Coronary artery (tissue), 2 donors: ENCODE results near the gene DSCAM.

ENCODE experiments used
- DNase-seq: peaks from one replicate; pipeline ENCODE4 v3.0.0-alpha.2; 2017; ENCODE audit warnings: low spot score
- H3K27ac ChIP-seq, 2 donors: fragments of 200-600 bp; sonication (generic); one replicate each; pipeline ENCODE4 v1.5.1; 2016 to 2019
- H3K4me3 ChIP-seq: fragments of 200-600 bp; sonication (generic); 2 replicates; pipeline ENCODE4 v1.5.1; 2016; ENCODE audit warnings: mild to moderate bottlenecking, moderate library complexity
- CTCF ChIP-seq: fragments of 200-600 bp; sonication (generic); IDR thresholded peaks from one replicate; pipeline ENCODE4 v1.5.1; 2019; ENCODE audit warnings: antibody characterized with exemption

DSCAM gene

GRCh38 chr21:40421121-40421520 lies 425.8 kb downstream of the DSCAM start:
- no peak overlapping the region for H3K27ac ChIP-seq

GRCh38 chr21:40416572-40416971 lies 430.4 kb downstream of the DSCAM start:
- Histone ChIP-seq H3K27ac (no peak overlapping the region), H3K4me3 (no peak overlapping the region)
- TF ChIP-seq CTCF = no peak
- DNase-seq = no peak

More at GRCh38 chr21:40421121-40421520, 425.8 kb downstream of the DSCAM start:
- no peak for DNase-seq
- no peak for TF ChIP-seq CTCF
- H3K4me3 ChIP-seq = no peak overlapping the region

- Histone ChIP-seq H3K27ac (no peak overlapping the region), H3K4me3 (no peak overlapping the region)
- DNase-seq = no peak
- no peak for TF ChIP-seq CTCF
These were observed 438.4 kb downstream of the DSCAM start for GRCh38 chr21:40408561-40408960.

- TF ChIP-seq CTCF = no peak
- DNase-seq = no peak
- no peak overlapping the region for H3K4me3 ChIP-seq
- no peak overlapping the region for H3K27ac ChIP-seq
These were observed 442.6 kb downstream of the DSCAM start for GRCh38 chr21:40404396-40404800.

- DNase-seq = no peak
- Histone ChIP-seq H3K4me3 (no peak overlapping the region), H3K27ac (no peak overlapping the region)
- no peak for TF ChIP-seq CTCF
These were observed 443.9 kb downstream of the DSCAM start for GRCh38 chr21:40402884-40403582.

- no peak for TF ChIP-seq CTCF
- Histone ChIP-seq H3K27ac (no peak overlapping the region), H3K4me3 (no peak overlapping the region)
- no peak for DNase-seq
These were observed 451.2 kb downstream of the DSCAM start for GRCh38 chr21:40395732-40396131.

- no peak overlapping the region for H3K27ac ChIP-seq
- no peak overlapping the region for H3K4me3 ChIP-seq
- no peak for TF ChIP-seq CTCF
- no peak for DNase-seq
These were observed 453.9 kb downstream of the DSCAM start for GRCh38 chr21:40393066-40393465.
